Hypothalamus (tissue), 51 donors: ENCODE data around the gene MID1.

Experiments
- DNase-seq, 51 donors: peaks; one replicate each; lab custom pipeline; 2025; lab: John Stamatoyannopoulos, UW

The MID1 gene, protein sequence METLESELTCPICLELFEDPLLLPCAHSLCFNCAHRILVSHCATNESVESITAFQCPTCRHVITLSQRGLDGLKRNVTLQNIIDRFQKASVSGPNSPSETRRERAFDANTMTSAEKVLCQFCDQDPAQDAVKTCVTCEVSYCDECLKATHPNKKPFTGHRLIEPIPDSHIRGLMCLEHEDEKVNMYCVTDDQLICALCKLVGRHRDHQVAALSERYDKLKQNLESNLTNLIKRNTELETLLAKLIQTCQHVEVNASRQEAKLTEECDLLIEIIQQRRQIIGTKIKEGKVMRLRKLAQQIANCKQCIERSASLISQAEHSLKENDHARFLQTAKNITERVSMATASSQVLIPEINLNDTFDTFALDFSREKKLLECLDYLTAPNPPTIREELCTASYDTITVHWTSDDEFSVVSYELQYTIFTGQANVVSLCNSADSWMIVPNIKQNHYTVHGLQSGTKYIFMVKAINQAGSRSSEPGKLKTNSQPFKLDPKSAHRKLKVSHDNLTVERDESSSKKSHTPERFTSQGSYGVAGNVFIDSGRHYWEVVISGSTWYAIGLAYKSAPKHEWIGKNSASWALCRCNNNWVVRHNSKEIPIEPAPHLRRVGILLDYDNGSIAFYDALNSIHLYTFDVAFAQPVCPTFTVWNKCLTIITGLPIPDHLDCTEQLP

GRCh38 chrX:10620121-10620699, at the start of gene MID1:
TSS of gene MID1 (minus strand) at chrX:10620585. CDS start at chrX:10567547, 53,038 bp downstream.
- peak in 41 of 51 donors; percentile 1 to 62 (median 34) for DNase-seq

GRCh38 chrX:10667143-10667542, 46.8 kb upstream of the MID1 start:
- no peak for DNase-seq

DNA sequence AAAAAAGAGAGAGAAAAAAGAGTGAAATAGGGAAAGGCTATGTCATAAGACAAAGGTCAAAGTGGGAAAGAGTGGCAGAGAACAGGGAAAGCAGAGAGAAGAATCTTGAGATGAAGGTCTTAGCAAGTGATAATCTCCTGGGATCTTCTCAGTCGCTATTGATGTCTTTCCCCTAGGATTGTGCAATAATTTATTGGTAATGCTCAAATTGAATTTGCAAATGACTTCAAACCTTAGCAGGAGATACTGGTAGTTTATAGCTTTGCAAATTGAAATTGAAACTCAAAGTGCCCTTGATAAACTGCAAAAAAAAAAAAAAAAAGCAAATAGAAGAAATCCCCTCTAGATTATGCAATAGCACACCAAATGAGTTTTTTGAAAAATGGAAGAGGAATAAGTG, 45.7 kb upstream of the MID1 start:
- DNase-seq = no peak

DNA sequence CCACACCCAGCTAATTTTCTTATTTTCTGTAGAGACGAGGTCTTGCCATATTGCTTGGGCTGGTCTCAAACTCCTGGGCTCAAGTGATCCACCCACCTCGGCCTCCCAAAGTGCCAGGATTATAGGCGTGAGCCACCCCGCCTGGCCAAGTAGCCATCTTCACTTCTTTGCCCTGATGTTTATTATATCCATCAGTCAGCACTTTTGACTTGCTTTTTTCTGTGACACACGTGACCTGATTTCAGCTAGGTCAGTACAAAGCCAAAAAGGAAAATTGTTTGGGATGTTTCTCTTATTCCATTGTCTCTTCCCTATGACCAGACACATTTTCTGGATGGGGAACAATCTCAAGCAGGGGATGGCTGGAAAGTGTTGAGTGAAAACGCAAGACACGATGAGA, 45.3 kb upstream of the MID1 start:
- no peak for DNase-seq

- no peak for DNase-seq
Measured at GRCh38 chrX:10660171-10660570, 39.8 kb upstream of the MID1 start.

DNA sequence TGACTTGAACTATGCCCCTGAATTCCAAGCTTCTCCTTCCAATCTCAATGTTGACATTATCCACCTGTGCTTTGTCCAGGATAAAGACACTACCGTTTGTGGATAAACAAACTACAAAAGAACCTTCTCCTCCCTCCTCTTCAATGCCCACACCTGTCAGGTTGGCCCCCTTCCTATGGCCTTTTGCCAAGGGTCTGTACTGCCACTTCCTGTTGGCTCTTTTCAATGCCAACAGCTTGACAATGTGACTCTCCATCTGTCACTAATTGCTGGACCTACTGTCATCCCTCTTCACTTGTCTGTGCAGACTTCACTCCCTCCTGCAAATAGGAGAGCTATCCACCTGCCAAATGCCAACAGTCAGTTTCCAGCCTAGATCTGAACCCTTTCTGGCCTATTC, 35.8 kb upstream of the MID1 start:
- DNase-seq = no peak

DNA sequence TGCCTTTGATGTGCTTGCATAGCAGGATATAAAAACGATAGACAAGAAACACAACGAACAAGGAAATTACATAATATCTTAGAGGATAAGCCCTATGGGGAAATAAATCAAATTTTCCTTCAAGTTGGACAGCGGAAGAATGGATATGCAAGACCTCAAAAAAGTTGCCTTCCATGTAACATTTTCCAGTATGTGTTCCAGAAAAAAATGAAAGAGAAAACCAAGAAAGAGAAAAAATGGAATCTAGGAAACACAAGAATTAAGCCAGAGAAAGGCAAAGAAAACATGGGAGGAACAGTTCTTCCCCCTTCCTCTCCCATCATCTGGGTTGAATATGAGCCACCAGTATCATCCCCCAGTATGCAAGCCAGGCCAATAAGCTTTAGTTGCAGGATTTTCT, 34.6 kb upstream of the MID1 start:
- no peak for DNase-seq

DNA sequence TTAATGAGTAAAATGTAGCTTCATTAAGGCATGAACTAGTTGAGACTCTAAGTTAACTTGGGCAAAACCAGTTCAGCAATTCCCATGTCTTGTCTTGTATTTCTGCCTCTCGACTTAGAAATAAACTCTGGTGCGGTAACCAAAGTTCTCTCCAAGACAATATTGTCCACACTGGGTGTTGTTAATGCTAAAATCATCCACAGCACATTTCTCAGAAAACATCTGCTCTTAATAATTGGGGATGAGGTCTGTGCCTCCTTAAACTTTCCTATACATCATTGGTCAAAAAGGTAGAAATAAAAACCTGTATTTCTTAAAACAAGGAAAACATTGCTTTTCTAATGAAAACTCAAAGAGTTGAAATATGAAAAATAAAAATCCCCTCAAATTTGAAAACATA, 32.9 kb upstream of the MID1 start:
- no peak for DNase-seq

- no peak for DNase-seq
Measured at GRCh38 chrX:10649265-10649664, 28.9 kb upstream of the MID1 start.

GRCh38 chrX:10648614-10649013, 28.2 kb upstream of the MID1 start:
- DNase-seq = no peak

DNA sequence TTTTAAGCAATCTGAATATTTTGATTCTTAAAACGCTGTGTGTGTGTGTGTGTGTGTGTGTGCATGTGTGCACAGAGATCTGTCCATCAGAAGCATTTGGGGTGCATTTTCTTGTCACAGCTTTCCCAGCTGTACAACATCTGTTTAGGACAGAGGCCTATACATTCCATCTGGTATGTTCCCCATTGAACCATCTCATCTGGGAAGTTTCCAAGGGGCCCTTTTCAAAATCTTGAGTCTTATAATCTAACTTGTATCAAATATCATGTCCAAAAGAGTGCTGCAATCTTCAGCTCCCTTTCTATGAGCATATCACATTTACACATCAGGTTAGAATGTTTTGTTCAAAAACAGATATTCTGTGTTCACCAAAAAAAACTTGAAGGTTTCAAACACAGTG, 16.5 kb upstream of the MID1 start:
- DNase-seq = no peak

GRCh38 chrX:10636337-10636736, 16.0 kb upstream of the MID1 start:
- peak in 12 of 51 donors; percentile 0 to 32 (median 4) for DNase-seq

GRCh38 chrX:10634392-10635161, 14.2 kb upstream of the MID1 start:
- peak in 1 of 51 donors; percentile 32 for DNase-seq

DNA sequence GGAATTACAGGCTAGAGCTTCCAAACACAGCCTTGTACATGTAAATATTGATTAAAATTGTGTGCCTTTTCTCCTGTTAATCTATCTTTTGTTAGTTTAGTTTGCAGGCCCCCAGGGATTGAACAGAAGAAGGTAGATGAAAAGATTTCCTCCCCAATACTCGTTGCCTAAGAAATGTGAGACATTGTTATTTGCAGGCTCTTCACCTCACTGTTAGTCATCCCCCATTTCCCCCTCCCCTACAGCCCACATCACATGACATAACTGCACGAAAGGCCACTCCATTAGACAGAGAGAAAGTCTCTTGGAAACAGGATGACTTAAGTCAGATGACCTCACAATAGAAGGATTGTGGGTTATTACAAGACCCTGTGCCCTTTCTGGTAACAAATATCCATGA, 13.3 kb upstream of the MID1 start:
- DNase-seq = peak in 17 of 51 donors; percentile 0 to 30 (median 3)

- no peak for DNase-seq
Measured at GRCh38 chrX:10631416-10632145, 11.2 kb upstream of the MID1 start.

DNA sequence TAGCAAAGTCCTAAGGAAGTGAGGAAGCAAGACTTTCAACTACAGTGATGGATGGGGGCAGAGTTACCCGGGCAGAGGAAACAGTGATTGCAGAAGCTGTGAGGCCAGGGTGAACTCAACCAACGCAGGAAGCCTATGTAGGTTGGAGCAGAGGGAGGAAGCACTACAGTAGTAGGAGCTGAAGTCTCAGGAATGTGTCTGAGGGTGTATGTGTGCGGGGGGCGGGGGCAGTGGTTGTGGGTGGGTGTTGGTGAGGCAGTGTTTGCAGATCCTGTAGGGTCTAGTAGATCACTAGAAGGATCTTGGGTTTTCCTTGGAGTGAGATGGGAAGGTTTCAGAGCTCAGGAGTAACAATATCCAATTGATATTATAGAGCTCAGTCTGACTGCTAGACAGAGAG, 9.9 kb upstream of the MID1 start:
- DNase-seq = no peak

DNA sequence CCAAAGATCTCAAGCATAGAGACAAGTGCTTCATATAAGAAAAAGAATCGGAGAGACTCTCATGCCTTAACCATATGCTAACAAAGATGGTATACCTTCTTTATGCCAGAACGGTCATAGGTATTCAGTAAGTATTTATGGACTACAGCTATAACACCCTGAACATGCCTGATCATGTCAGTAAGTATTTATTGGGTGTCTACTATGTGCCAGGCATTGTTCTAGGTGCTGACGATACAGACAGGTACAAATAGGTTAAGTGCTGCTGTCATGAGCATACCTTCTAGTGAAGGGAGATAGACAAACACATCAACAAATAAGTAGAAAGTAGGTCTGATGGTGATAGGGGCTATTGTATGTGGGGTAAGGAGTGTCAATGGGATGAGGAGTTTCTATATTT, 9.5 kb upstream of the MID1 start:
- DNase-seq = no peak

DNA sequence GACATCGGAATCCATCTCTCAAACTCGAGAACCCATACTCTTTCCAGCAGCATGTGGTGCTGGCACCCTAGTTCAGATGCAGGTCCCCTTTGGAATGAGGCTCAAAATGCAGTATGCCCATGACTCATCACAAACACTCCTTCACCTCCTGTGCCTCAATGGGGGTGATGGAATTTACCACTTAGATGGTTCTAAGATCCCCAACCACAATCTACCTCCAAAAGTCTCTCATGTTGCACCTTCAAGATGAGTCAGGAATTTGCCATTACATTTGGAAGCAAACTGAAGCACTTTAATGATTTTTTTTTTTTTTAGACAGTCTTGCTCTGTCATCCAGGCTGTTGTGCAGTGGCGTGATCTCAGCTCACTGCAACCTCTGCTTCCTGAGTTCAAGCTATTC, 8.5 kb upstream of the MID1 start:
- no peak for DNase-seq

DNA sequence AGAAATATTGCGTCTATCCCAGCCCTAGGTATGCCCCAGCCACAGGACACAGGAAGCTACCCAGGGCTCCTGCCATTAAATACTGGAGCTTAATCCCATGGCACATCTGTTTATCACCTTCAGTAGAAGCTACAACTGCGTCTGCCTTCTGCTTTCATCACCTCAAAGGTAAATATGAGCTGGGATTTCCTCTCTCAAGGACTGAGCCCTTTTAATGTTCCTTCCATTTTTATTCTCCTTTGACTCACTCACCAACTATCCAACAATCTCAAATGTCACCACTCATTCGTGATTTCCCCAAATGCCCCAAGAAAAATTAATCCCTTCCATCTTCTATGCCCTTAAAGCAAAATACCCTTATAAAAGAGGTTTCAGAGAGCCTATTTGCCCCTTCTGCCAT, 1.8 kb upstream of the MID1 start:
- DNase-seq = no peak

GRCh38 chrX:10619425-10620046, 849 bp downstream of the MID1 start:
- DNase-seq = peak in 2 of 51 donors; percentile 9 to 13
